GM21447 (cell line): Measurements from ENCODE around the gene TXNRD1.
"Not testable (repeated sequence)": the region's sequence is repeated elsewhere in the genome, so short reads cannot be mapped to it uniquely, and the experiment has no call there.

Experiments used
- ATAC-seq: cut with Tn5 transposase; IDR thresholded peaks from one replicate; pipeline ENCODE4 v1.9.1; 2021; ENCODE audit not compliant: unreplicated experiment

TXNRD1 gene

GRCh38 chr12:104394086-104394485, 178.5 kb downstream of the TXNRD1 start:
- ATAC-seq = not testable (repeated sequence)
